ENCODE measurements around the gene CFAP65.

Gene CFAP65

GRCh38 chr2:219087848-219088247, 46.5 kb upstream of the CFAP65 start:
- no peaks in the 10 kb centered on the region for H3K9me3 ChIP-seq (ENCODE audit: control insufficient read depth, insufficient read depth, low read length)
- H3K27ac ChIP-seq (ENCODE audit: low read depth, low read length) = no peak overlapping the region
- no peaks in the 10 kb centered on the region for H3K27me3 ChIP-seq (ENCODE audit: control insufficient read depth, low read length)
- no peaks in the 10 kb centered on the region for H3K79me2 ChIP-seq (ENCODE audit: control insufficient read depth, low read length)
- no peak overlapping the region for H3K4me3 ChIP-seq (ENCODE audit: low read length)
- no peak for TF ChIP-seq CTCF (IDR thresholded peaks at IDR 0.05; ENCODE audit: low read depth, low read length, poor library complexity, severe bottlenecking)
- TF ChIP-seq EZH2phosphoT487 (IDR thresholded peaks at IDR 0.05; ENCODE audit: borderline replicate concordance, low read length) = no peak
- H4K20me1 ChIP-seq (ENCODE audit: control insufficient read depth, insufficient read depth, low read depth, low read length) = no peaks in the 10 kb centered on the region
- H3K9me2 ChIP-seq (replicated peaks; ENCODE audit: control insufficient read depth, low read length) = no peaks in the 10 kb centered on the region
- H3F3A ChIP-seq (ENCODE audit: control insufficient read depth, insufficient read depth) = no peaks in the 10 kb centered on the region
- H3K36me3 ChIP-seq (ENCODE audit: control insufficient read depth, low read length) = no peaks in the 10 kb centered on the region
- H3K4me1 ChIP-seq (ENCODE audit: control insufficient read depth, low read length) = no peaks in the 10 kb centered on the region
- H3K4me2 ChIP-seq (ENCODE audit: low read length) = no peak overlapping the region

- Histone ChIP-seq H3K9me2 (replicated peaks; ENCODE audit: control insufficient read depth, low read length) (no peaks in the 10 kb centered on the region), H3F3A (ENCODE audit: control insufficient read depth, insufficient read depth) (no peaks in the 10 kb centered on the region), H3K4me1 (ENCODE audit: control insufficient read depth, low read length) (peaks cover under 1% of the 10 kb centered on the region), H4K20me1 (ENCODE audit: control insufficient read depth, insufficient read depth, low read depth, low read length) (no peaks in the 10 kb centered on the region), H3K9me3 (ENCODE audit: control insufficient read depth, insufficient read depth, low read length) (no peaks in the 10 kb centered on the region), H3K4me3 (ENCODE audit: low read length) (no peak overlapping the region), H3K36me3 (ENCODE audit: control insufficient read depth, low read length) (no peaks in the 10 kb centered on the region), H3K4me2 (ENCODE audit: low read length) (no peak overlapping the region), H3K27me3 (ENCODE audit: control insufficient read depth, low read length) (no peaks in the 10 kb centered on the region), H3K27ac (ENCODE audit: low read depth, low read length) (no peak overlapping the region), H3K79me2 (ENCODE audit: control insufficient read depth, low read length) (no peaks in the 10 kb centered on the region)
- TF ChIP-seq CTCF (IDR thresholded peaks at IDR 0.05; ENCODE audit: low read depth, low read length, poor library complexity, severe bottlenecking) (no peak), EZH2phosphoT487 (IDR thresholded peaks at IDR 0.05; ENCODE audit: borderline replicate concordance, low read length) (no peak)
Measured at GRCh38 chr2:219087361-219087760, 46.0 kb upstream of the CFAP65 start.

GRCh38 chr2:219086196-219086595, 44.9 kb upstream of the CFAP65 start:
- no peaks in the 10 kb centered on the region for H3K9me3 ChIP-seq (ENCODE audit: control insufficient read depth, insufficient read depth, low read length)
- no peaks in the 10 kb centered on the region for H3K9me2 ChIP-seq (replicated peaks; ENCODE audit: control insufficient read depth, low read length)
- H3K4me2 ChIP-seq (ENCODE audit: low read length) = no peak overlapping the region
- no peak overlapping the region for H3K4me3 ChIP-seq (ENCODE audit: low read length)
- no peaks in the 10 kb centered on the region for H3K79me2 ChIP-seq (ENCODE audit: control insufficient read depth, low read length)
- H3K27ac ChIP-seq (ENCODE audit: low read depth, low read length) = no peak overlapping the region
- H3K36me3 ChIP-seq (ENCODE audit: control insufficient read depth, low read length) = no peaks in the 10 kb centered on the region
- H3K27me3 ChIP-seq (ENCODE audit: control insufficient read depth, low read length) = no peaks in the 10 kb centered on the region
- H4K20me1 ChIP-seq (ENCODE audit: control insufficient read depth, insufficient read depth, low read depth, low read length) = no peaks in the 10 kb centered on the region
- H3F3A ChIP-seq (ENCODE audit: control insufficient read depth, insufficient read depth) = no peaks in the 10 kb centered on the region; the same call in 1 of the 2 replicates
- TF ChIP-seq CTCF (IDR thresholded peaks at IDR 0.05; ENCODE audit: low read depth, low read length, poor library complexity, severe bottlenecking) (no peak), EZH2phosphoT487 (IDR thresholded peaks at IDR 0.05; ENCODE audit: borderline replicate concordance, low read length) (no peak)
- peaks cover 12% of the 10 kb centered on the region for H3K4me1 ChIP-seq (ENCODE audit: control insufficient read depth, low read length)

- Histone ChIP-seq H3K9me3 (ENCODE audit: control insufficient read depth, insufficient read depth, low read length) (no peaks in the 10 kb centered on the region), H4K20me1 (ENCODE audit: control insufficient read depth, insufficient read depth, low read depth, low read length) (no peaks in the 10 kb centered on the region), H3K36me3 (ENCODE audit: control insufficient read depth, low read length) (no peaks in the 10 kb centered on the region), H3K9me2 (replicated peaks; ENCODE audit: control insufficient read depth, low read length) (no peaks in the 10 kb centered on the region), H3K4me2 (ENCODE audit: low read length) (no peak overlapping the region), H3K27me3 (ENCODE audit: control insufficient read depth, low read length) (no peaks in the 10 kb centered on the region), H3K79me2 (ENCODE audit: control insufficient read depth, low read length) (no peaks in the 10 kb centered on the region), H3K4me1 (ENCODE audit: control insufficient read depth, low read length) (peaks cover 17% of the 10 kb centered on the region), H3K4me3 (ENCODE audit: low read length) (no peak overlapping the region), H3K27ac (ENCODE audit: low read depth, low read length) (no peak overlapping the region), H3F3A (ENCODE audit: control insufficient read depth, insufficient read depth) (no peaks in the 10 kb centered on the region; the same call in 1 of the 2 replicates)
- TF ChIP-seq CTCF (IDR thresholded peaks at IDR 0.05; ENCODE audit: low read depth, low read length, poor library complexity, severe bottlenecking) = no peak
- TF ChIP-seq EZH2phosphoT487 (IDR thresholded peaks at IDR 0.05; ENCODE audit: borderline replicate concordance, low read length) = no peak
Measured at GRCh38 chr2:219084791-219085190, 43.5 kb upstream of the CFAP65 start.
